Glutamatergic neuron (in vitro differentiated cells): ENCODE results near the gene POLD1. TPM values are rescaled to one million over a fixed set of nuclear protein-coding genes. Genes with fewer than 3 reads are reported as not detected.

ENCODE experiments used
- DNase-seq: peaks from one replicate; pipeline ENCODE4 v3.0.0; 2022
- H3K27ac Mint-ChIP-seq: one replicate; pipeline ENCODE4 v1.8.0; 2020; ENCODE audit warnings: mild to moderate bottlenecking, mixed read lengths, inconsistent platforms; ENCODE audit not compliant: unreplicated experiment
- H3K27me3 Mint-ChIP-seq: one replicate; pipeline ENCODE4 v1.8.0; 2020; ENCODE audit warnings: mild to moderate bottlenecking, moderate library complexity, mixed read lengths, inconsistent platforms; ENCODE audit not compliant: unreplicated experiment
- H3K36me3 Mint-ChIP-seq: one replicate; pipeline ENCODE4 v1.8.0; 2020; ENCODE audit warnings: mild to moderate bottlenecking, mixed read lengths, inconsistent platforms; ENCODE audit not compliant: unreplicated experiment
- H3K4me1 Mint-ChIP-seq: one replicate; pipeline ENCODE4 v1.8.0; 2020; ENCODE audit warnings: mild to moderate bottlenecking, low read depth, mixed read lengths, inconsistent platforms; ENCODE audit not compliant: unreplicated experiment
- H3K4me3 Mint-ChIP-seq: one replicate; pipeline ENCODE4 v1.8.0; 2020; ENCODE audit warnings: mild to moderate bottlenecking, mixed read lengths, inconsistent platforms; ENCODE audit not compliant: unreplicated experiment
- H3K9me3 Mint-ChIP-seq: one replicate; pipeline ENCODE4 v1.8.0; 2020; ENCODE audit warnings: mild to moderate bottlenecking, moderate library complexity, mixed read lengths, inconsistent platforms; ENCODE audit not compliant: unreplicated experiment
- CTCF ChIP-seq: fragments of 200-600 bp; sonication (generic); IDR thresholded peaks from one replicate; pipeline ENCODE4 v1.5.0; 2021; ENCODE audit not compliant: partially characterized antibody, unreplicated experiment
- total RNA-seq: library from RNA; stranded (reverse); fragmentation: NEBNext Ultra II Directional; extraction: Animal tissue kit (Norgen Biotek cat#: 25700); gene quantifications from one replicate; pipeline ENCODE4 v1.2.1, GENCODE V29; 2021; ENCODE audit not compliant: unreplicated experiment

The POLD1 gene
- total RNA-seq, 1 donor from 2014 or later: 38.9 TPM

- H3K36me3 Mint-ChIP-seq: peaks cover under 1% of the 10 kb centered on the region
- peak; percentile 85 for TF ChIP-seq CTCF
- peak overlapping the region; percentile 52 for H3K27ac Mint-ChIP-seq
- H3K4me1 Mint-ChIP-seq: no peaks in the 10 kb centered on the region
- DNase-seq: peak; percentile 76
- peaks cover 6% of the 10 kb centered on the region for H3K27me3 Mint-ChIP-seq
- peaks cover 8% of the 10 kb centered on the region for H3K9me3 Mint-ChIP-seq
- no peak overlapping the region for H3K4me3 Mint-ChIP-seq
Observed at GRCh38 chr19:50461066-50461875, 77.1 kb downstream of the POLD1 start.

GRCh38 chr19:50462970-50463369, 78.8 kb downstream of the POLD1 start:
- Mint-ChIP-seq H3K4me1 (no peaks in the 10 kb centered on the region), H3K9me3 (peaks cover 7% of the 10 kb centered on the region), H3K36me3 (no peaks in the 10 kb centered on the region), H3K4me3 (no peak overlapping the region), H3K27me3 (peaks cover 3% of the 10 kb centered on the region), H3K27ac (no peak overlapping the region)
- DNase-seq: no peak
- TF ChIP-seq CTCF: no peak

GRCh38 chr19:50464348-50464747, 80.2 kb downstream of the POLD1 start:
- TF ChIP-seq CTCF: no peak
- DNase-seq: no peak
- Mint-ChIP-seq H3K4me3 (no peak overlapping the region), H3K27me3 (peaks cover 5% of the 10 kb centered on the region), H3K4me1 (no peaks in the 10 kb centered on the region), H3K36me3 (no peaks in the 10 kb centered on the region), H3K27ac (no peak overlapping the region), H3K9me3 (peaks cover 9% of the 10 kb centered on the region)

- Mint-ChIP-seq H3K27me3 (peaks cover 5% of the 10 kb centered on the region), H3K9me3 (peaks cover 9% of the 10 kb centered on the region), H3K27ac (no peak overlapping the region), H3K4me3 (no peak overlapping the region), H3K4me1 (no peaks in the 10 kb centered on the region), H3K36me3 (no peaks in the 10 kb centered on the region)
- no peak for TF ChIP-seq CTCF
- DNase-seq: no peak
Observed at GRCh38 chr19:50465000-50465399, 80.9 kb downstream of the POLD1 start.

- no peaks in the 10 kb centered on the region for H3K4me1 Mint-ChIP-seq
- peaks cover 5% of the 10 kb centered on the region for H3K27me3 Mint-ChIP-seq
- no peaks in the 10 kb centered on the region for H3K36me3 Mint-ChIP-seq
- H3K9me3 Mint-ChIP-seq: peaks cover 9% of the 10 kb centered on the region
- no peak overlapping the region for H3K4me3 Mint-ChIP-seq
- no peak overlapping the region for H3K27ac Mint-ChIP-seq
- DNase-seq: peak; percentile 71
- peak; percentile 70 for TF ChIP-seq CTCF
Observed at GRCh38 chr19:50465986-50466705, 82.0 kb downstream of the POLD1 start.
